Caco-2 (cell line): ENCODE measurements around the gene LTF. TPM values are rescaled to one million over a fixed set of nuclear protein-coding genes. Genes with fewer than 3 reads are reported as not detected.

ENCODE experiments used
- BruUV-seq: library from RNA; stranded (reverse); fragments of 400-500 nt; replicated peaks from 2 replicates; lab custom pipeline; 2021; lab: Mats Ljungman, UMichigan
- CTCF ChIA-PET: fragments of 300-600 bp; sonication (Branson Sonifier 250); formaldehyde crosslinking; loops from one replicate; lab custom pipeline; 2022; ENCODE audit warnings: antibody characterized with exemption; lab: Charles Lee
- POLR2A ChIA-PET: fragments of 300-600 bp; sonication (Branson Sonifier 250); formaldehyde crosslinking; loops from one replicate; lab custom pipeline; 2022; ENCODE audit warnings: antibody characterized with exemption; lab: Charles Lee
- DNase-seq, 2 experiments: peaks; one replicate each; pipeline versions ENCODE4 v3.0.0 to v3.0.0-alpha.2; 2020 to 2022
- H3K27me3 ChIP-seq: replicated peaks from 2 replicates; pipeline ENCODE4 v1.6.0; 2011; ENCODE audit warnings: low read length; ENCODE audit not compliant: control insufficient read depth, insufficient read depth
- H3K36me3 ChIP-seq: 2 replicates; pipeline ENCODE4 v1.5.1; 2011; ENCODE audit warnings: low read length; ENCODE audit not compliant: control insufficient read depth, insufficient read depth
- H3K4me1 ChIP-seq: fragments of 250-450 bp; sonication (Bioruptor Pico); 2 replicates; pipeline ENCODE4 v1.5.1; 2020; ENCODE audit warnings: mild to moderate bottlenecking
- H3K4me3 ChIP-seq: 2 replicates; pipeline ENCODE4 v1.5.1; 2011; ENCODE audit warnings: low read depth, mild to moderate bottlenecking, control low read depth, low read length
- H3K9me3 ChIP-seq: fragments of 250-450 bp; sonication (Bioruptor Pico); 2 replicates; pipeline ENCODE4 v1.5.1; 2020; ENCODE audit warnings: mild to moderate bottlenecking, moderate library complexity
- H3K27ac Mint-ChIP-seq: one replicate; pipeline ENCODE4 v1.8.0; 2022; ENCODE audit warnings: mixed read lengths; ENCODE audit not compliant: unreplicated experiment
- H3K27me3 Mint-ChIP-seq: one replicate; pipeline ENCODE4 v1.8.0; 2022; ENCODE audit warnings: mixed read lengths; ENCODE audit not compliant: insufficient read depth, unreplicated experiment
- H3K36me3 Mint-ChIP-seq: one replicate; pipeline ENCODE4 v1.8.0; 2022; ENCODE audit warnings: mild to moderate bottlenecking, mixed read lengths; ENCODE audit not compliant: insufficient read depth, unreplicated experiment
- H3K4me1 Mint-ChIP-seq: one replicate; pipeline ENCODE4 v1.8.0; 2022; ENCODE audit warnings: low read depth, mixed read lengths; ENCODE audit not compliant: unreplicated experiment
- H3K4me3 Mint-ChIP-seq: one replicate; pipeline ENCODE4 v1.8.0; 2022; ENCODE audit warnings: mild to moderate bottlenecking, moderate library complexity, mixed read lengths; ENCODE audit not compliant: unreplicated experiment
- H3K9me3 Mint-ChIP-seq: one replicate; pipeline ENCODE4 v1.8.0; 2022; ENCODE audit warnings: mixed read lengths; ENCODE audit not compliant: unreplicated experiment
- CTCF ChIP-seq, 2 experiments: fragments of 200-600 bp in 1 of 2; IDR thresholded peaks; 1 replicate in 1 of 2; 2 replicates in 1 of 2; pipeline versions ENCODE4 v1.5.1 to v1.8.0; 2011 to 2022; ENCODE audit warnings: antibody characterized with exemption in 1 of 2, control low read depth in 1 of 2, inconsistent platforms in 1 of 2, low read depth in 1 of 2, low read length in 1 of 2, mild to moderate bottlenecking in 1 of 2, moderate library complexity in 1 of 2; ENCODE audit not compliant: insufficient read depth in 1 of 2, severe bottlenecking in 1 of 2, unreplicated experiment in 1 of 2
- intact Hi-C: fragments of 100-400 bp; cut with micrococcal nuclease; formaldehyde crosslinking; loops from one replicate; pipeline ENCODE4 v1.10.0; 2022; ENCODE audit not compliant: unreplicated experiment
- total RNA-seq: library from RNA; stranded (reverse); gene quantifications from 2 replicates; pipeline ENCODE4 v1.2.3, GENCODE V29; 2022

LTF gene
- total RNA-seq, 1 experiment from 2014 or later = not detected

GRCh38 chr3:46422617-46423016 is 42.1 kb downstream of the LTF start:
- no TSS peak for BruUV-seq
- Histone ChIP-seq H3K36me3 (no peaks in the 10 kb centered on the region), H3K4me1 (peaks cover 6% of the 10 kb centered on the region; the same call in 1 of the 2 replicates), H3K4me3 (no peak overlapping the region), H3K27me3 (no peaks in the 10 kb centered on the region), H3K9me3 (no peaks in the 10 kb centered on the region)
- intact Hi-C loops = no loop called here
- TF ChIP-seq CTCF (IDR thresholded peaks at IDR 0.05; ENCODE audit: insufficient read depth in 1 of 2, low read depth in 1 of 2, low read length in 1 of 2, severe bottlenecking in 1 of 2, unreplicated experiment in 1 of 2) = no peak
- DNase-seq = no peak
- no peaks in the 10 kb centered on the region for H3K36me3 Mint-ChIP-seq
- H3K9me3 Mint-ChIP-seq = no peaks in the 10 kb centered on the region
- H3K4me1 Mint-ChIP-seq = peaks cover 8% of the 10 kb centered on the region
- H3K4me3 Mint-ChIP-seq = no peak overlapping the region
- H3K27me3 Mint-ChIP-seq = no peaks in the 10 kb centered on the region
- ChIA-PET POLR2A (no interaction called here), CTCF (no interaction called here)
- H3K27ac Mint-ChIP-seq = no peak overlapping the region

GRCh38 chr3:46420931-46421330 is 43.8 kb downstream of the LTF start:
- Histone ChIP-seq H3K4me1 (no peaks in the 10 kb centered on the region), H3K9me3 (no peaks in the 10 kb centered on the region), H3K27me3 (no peaks in the 10 kb centered on the region), H3K4me3 (no peak overlapping the region), H3K36me3 (no peaks in the 10 kb centered on the region)
- no peak overlapping the region for H3K27ac Mint-ChIP-seq
- DNase-seq = no peak
- no peaks in the 10 kb centered on the region for H3K9me3 Mint-ChIP-seq
- TF ChIP-seq CTCF (IDR thresholded peaks at IDR 0.05; ENCODE audit: insufficient read depth in 1 of 2, low read depth in 1 of 2, low read length in 1 of 2, severe bottlenecking in 1 of 2, unreplicated experiment in 1 of 2) = no peak
- no TSS peak for BruUV-seq
- ChIA-PET POLR2A (no interaction called here), CTCF (no interaction called here)
- no peaks in the 10 kb centered on the region for H3K4me1 Mint-ChIP-seq
- H3K36me3 Mint-ChIP-seq = no peaks in the 10 kb centered on the region
- intact Hi-C loops = no loop called here
- H3K27me3 Mint-ChIP-seq = no peaks in the 10 kb centered on the region
- no peak overlapping the region for H3K4me3 Mint-ChIP-seq

- BruUV-seq = no TSS peak
- H3K27me3 ChIP-seq = no peaks in the 10 kb centered on the region
- Mint-ChIP-seq H3K27ac (no peak overlapping the region), H3K9me3 (no peaks in the 10 kb centered on the region), H3K4me1 (no peaks in the 10 kb centered on the region), H3K27me3 (no peaks in the 10 kb centered on the region), H3K4me3 (no peak overlapping the region), H3K36me3 (no peaks in the 10 kb centered on the region)
- POLR2A ChIA-PET = no interaction called here
- no peak for TF ChIP-seq CTCF (IDR thresholded peaks at IDR 0.05; ENCODE audit: insufficient read depth in 1 of 2, low read depth in 1 of 2, low read length in 1 of 2, severe bottlenecking in 1 of 2, unreplicated experiment in 1 of 2)
- CTCF ChIA-PET = no interaction called here
- no peak overlapping the region for H3K4me3 ChIP-seq
- no peaks in the 10 kb centered on the region for H3K36me3 ChIP-seq
- intact Hi-C loops = no loop called here
- H3K9me3 ChIP-seq = no peaks in the 10 kb centered on the region
- no peak for DNase-seq
- H3K4me1 ChIP-seq = no peaks in the 10 kb centered on the region
Observed at GRCh38 chr3:46419816-46420215, 44.9 kb downstream of the LTF start.
